Peyer's patch (tissue), 4 donors: ENCODE measurements around the gene LRRC15.

Experiments used
- CTCF ChIP-seq, 6 experiments: fragments of 450-650 bp in 4 of 6; fragments of 200-600 bp in 2 of 6; sonication (generic) in 1 of 6; IDR thresholded peaks; one replicate each; pipeline ENCODE4 v1.5.1; 2017 to 2019; ENCODE audit warnings: antibody characterized with exemption in 6 of 6, mild to moderate bottlenecking in 3 of 6, moderate library complexity in 1 of 6
- POLR2A ChIP-seq, 2 donors: fragments of 450-650 bp; IDR thresholded peaks; one replicate each; pipeline ENCODE4 v1.5.1; 2017; ENCODE audit warnings: antibody characterized with exemption in 2 of 2, mild to moderate bottlenecking in 2 of 2, moderate library complexity in 2 of 2

DNA sequence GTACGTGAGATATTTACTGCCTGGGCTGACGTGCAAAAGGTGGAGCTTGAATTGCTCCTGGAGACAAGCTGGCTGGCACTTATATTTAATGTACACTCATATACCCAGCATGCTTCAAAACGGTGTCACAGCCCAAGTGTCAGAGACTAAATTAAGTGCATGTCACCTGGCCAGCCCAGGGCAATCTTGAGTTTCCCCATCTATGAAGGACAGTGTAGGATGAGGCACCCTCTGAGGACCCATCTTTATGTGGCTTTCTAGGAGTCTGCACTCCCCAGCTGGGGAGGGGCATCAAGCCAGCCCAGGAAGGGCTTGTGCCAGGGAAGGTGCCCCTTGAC, 5.3 kb downstream of the LRRC15 start:
- no peak for TF ChIP-seq CTCF (IDR thresholded peaks at IDR 0.05)
- TF ChIP-seq POLR2A (IDR thresholded peaks at IDR 0.05): no peak
